ENCODE measurements around the gene FAM229B.
A peak's percentile ranks its signal among the peaks of the same experiment; 100 is the strongest.
"Not testable (repeated sequence)": the region's sequence is repeated elsewhere in the genome, so short reads cannot be mapped to it uniquely, and the experiment has no call there.

The FAM229B gene, protein sequence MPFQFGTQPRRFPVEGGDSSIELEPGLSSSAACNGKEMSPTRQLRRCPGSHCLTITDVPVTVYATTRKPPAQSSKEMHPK

DNA sequence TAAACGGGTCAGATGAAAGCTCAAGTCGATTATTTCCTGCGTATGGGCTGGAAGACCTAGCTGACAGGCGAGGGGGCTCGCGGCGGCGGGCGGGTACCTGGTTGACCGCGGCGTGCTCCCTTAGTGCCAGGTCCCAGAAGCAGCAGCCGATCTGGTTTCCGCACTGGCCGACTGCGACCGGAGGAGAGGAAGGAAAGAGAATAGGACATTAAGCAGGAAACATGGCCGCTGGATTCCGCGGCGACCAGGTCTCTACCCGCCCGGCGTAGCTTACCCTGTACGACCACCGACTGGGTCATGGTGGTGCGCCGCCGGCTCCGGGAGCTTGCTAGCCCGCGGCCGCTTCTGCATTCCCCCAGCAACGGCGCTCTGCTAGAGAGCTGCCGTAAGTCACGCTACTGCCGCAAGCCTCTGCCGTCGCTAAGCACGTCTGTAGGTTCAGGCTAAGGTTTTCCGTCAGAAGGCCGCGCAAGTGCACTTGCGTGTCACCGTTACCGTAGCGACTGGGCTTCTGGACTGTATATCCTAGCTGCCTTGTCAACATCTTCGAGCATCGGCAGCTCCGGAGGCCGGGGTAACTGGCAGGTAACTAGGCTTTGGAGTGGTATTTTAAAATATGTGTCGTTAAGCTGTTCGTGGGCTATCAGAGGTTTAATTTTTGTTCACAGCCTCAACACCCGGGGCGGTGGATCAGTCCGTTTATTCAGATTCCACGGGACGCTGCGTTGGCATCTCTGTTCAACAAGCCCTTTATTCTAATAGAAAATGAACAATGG, at the start of gene FAM229B, which contains the start of gene TUBE1:
Gene FAM229B (plus strand): TSS at position 456 of the 776 bp plus-strand sequence. CDS start 11,693 bp downstream, outside the sequence.
Gene TUBE1 (minus strand): TSS at position 347 of the 776 bp plus-strand sequence. CDS start 48 bp downstream, at position 299.
- DNase-seq: peak; percentile 95

DNA sequence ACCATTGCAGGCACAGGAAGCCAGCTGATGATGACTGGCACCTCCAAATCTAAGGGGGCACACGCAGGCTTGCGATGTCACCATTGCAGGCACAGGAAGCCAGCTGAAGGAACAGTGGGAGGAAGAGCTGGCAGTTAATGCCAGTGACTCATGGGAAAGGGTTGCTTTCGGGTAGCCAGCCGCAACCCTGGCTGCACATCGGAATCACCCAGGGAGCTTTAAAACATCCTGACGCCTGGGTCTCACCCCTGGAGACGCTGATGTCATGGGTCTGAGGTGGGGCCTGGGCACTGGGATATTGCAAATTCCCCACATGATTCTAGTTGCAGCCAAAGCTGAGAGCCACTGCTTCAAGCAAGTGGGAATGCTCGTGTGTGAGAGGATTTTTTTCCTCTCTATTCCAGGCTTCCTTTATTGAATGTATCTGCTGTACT, 49.6 kb upstream of the FAM229B start:
- no peak for DNase-seq

DNA sequence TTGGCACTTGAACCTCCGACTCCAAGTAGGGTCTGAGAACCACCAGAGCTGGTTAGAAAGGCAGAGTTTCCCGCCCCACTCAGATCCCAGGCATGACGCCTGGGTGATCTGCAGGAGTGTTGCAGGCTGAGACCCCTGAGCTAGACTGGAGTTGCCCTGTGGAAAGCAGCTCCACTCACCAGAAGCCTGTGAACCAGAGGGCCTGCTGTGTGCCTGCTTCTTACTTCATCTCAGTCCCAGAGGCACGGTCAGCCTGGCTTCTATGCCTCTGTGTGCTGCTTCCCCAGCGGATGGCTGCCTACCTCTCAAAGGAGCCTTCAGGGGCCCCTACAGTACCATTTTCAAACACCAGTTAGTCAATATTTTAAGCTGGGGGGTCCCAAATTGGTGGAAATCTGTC, 49.1 kb upstream of the FAM229B start:
- DNase-seq: no peak

DNA sequence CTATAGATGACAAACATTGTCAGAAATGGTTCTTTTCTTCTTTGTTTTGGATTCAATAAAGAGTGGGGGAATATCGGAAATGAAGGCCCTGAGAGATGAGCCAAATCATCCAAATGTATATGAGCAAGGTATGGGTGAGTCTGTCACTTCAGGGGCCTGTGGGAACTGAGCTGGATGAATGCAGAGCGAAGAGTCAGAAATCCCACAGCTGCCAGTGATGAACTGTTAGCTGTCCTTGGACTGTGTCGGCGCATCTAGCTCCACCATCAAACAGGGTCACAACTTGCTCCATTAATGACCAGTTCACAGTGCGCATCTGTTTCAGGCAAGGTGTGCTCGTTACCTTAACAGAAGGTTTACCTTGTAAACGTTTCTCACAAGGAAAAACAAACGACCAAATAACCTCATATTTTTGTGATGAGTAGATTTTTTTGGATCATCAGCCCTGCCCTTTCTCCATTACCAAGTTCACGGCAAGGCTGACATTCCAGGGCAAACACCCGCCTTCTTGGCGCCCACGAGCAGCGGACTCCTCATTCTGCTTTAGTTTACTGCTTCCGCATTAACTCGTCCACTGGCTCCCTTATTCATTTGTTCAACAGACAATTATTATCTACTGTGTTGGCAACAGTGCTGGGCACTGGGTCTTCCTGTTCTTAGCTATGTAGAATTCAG, 48.5 kb upstream of the FAM229B start:
- DNase-seq: no peak

DNA sequence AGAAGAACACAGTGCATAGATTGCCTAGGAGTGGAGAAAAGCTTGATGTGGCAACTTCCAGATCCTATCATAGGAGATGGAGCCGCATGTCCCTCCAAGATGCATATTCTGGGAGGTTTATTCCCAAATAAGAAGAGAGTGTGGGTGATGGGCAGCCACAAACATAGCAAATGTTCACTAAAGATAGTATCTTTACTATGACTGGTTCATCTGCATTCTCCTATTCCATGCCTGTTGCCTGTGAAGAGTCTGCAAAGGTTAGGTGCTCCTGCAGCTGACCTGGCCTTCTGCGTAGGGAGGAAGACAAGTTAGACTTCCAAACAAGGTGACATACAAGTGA, 48.0 kb upstream of the FAM229B start:
- DNase-seq: no peak

DNA sequence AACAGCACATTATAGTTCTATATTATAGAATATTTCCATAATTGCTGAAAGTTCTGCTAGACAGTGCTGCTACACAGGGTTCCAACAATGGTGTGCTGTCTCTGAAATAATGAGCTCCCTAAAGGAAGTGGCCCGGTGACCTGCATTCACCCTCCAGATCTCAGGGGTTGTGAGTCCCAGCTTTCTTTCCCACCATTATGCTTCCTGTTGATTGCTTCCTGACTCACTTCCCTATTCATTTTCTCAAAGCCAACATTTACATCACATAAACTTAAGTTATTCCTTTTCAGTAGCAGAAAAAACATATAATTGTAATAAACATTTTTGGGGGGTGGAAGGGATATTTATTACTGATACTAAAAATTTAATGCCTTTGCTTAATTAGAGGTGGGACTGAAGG, 46.4 kb upstream of the FAM229B start:
- DNase-seq: no peak

DNA sequence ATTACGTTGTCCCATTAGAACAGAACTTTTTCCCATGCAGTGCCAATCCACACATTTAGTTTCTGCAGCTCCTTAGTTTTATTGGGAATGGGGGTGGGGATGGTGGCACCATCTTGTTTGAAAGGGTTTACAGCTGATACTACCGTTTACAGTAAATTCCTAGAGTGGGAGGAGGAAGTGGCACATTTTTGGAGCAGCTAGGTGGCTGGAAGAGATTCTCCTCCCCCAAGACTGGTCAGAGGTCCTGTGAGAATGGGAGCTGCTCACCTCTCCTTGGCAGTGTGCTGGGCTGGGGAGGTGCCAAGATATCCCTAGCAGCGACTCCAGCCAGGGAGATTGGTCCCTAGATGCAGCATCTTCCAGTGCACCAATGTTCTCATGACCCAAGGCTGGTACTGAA, 45.9 kb upstream of the FAM229B start:
- DNase-seq: no peak

DNA sequence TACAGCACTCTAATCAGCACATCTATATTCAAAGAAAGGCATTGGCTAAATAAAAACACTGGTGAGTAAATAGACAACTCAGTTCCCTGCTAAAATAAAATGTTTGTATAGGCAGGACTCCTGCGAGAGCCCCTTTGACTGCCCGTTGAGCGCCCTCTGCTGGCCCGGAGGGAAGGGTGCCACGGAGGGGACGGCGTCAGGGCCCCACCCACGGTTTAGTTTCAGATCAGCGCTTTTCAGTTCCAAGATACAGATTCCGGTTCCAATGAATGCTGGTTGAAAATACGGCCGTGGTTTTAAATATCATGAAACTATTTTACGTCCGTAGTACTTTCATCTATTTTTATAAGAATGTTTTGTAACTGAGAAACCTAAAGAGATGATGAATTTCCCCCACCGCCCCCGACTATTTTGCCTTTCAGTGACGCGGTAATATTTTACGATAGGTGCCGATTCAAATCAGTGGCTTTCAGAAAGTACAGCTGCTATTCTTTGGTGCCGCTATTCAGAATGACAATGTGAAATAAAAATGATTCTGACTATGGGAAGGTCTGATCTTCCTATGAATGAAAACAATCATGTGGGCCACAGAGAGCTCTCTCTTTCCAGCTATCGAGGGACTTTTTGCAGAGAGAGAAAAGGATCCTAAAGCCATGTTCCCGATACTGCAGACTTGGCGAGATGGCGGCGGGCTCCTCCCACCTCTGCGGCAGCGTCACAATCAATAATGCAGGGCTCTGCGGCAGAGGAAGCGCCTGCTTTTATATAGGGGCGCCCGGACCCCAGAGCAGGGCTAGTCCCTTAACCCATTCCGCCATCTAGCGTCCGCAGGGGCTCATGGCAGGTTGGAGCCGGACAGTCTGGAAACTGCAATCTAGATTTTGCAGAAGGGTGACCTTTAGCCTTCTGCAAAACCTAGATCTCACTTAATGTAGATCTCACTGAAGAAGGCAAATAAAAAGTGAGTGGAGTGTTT, 44.1 kb upstream of the FAM229B start:
- peak; percentile 97 for DNase-seq

DNA sequence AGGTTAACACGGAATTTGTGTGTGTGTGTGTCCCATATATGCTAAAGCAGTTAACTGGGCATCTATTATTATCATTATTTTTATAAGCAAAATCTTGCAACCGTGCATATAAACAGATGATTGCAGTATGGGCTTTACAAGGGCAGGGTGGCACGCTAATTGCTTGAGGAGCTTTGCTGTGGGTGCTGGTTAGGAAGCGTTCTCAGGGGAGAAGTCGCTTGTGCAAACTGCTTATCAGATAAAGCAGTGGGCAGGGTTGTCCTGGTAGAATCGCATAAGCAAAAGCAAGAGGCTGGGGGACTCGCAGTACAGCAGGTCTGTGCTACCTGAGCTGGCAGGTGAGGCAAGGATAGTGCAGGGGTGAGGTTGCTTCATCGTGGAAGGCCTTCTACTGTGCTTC, 43.2 kb upstream of the FAM229B start:
- DNase-seq: no peak

DNA sequence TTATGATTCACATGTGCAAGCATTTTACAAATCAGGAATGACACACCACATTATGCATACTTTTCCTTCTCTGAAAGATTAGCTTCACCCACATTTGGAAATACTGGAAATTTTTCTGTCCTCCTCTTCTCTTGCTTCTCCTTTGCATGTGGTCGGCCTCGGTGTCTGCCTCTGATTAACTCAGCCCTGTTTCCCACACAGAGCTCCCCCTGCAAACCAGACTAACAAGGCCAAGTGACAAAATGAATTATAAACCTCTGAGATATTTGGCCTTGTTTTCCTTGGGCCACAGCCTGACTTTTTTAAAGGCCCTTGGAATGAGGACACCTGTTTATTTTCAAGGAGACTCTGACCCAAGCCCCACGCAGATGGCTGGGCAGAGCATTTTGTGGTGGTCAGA, 42.5 kb upstream of the FAM229B start:
- DNase-seq: no peak

DNA sequence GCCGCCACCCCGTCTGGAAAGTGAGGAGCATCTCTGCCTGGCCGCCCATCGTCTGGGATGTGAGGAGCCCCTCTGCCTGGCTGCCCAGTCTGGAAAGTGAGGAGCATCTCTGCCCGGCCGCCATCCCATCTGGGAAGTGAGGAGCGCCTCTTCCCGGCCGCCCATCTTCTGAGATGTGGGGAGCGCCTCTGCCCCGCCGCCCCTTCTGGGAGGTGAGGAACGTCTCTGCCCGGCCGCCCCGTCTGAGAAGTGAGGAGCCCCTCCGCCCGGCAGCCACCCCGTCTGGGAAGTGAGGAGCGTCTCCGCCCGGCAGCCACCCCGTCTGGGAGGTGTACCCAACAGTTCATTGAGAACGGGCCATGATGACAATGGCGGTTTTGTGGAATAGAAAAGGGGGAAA, 39.9 kb upstream of the FAM229B start:
- not testable (repeated sequence) for DNase-seq

DNA sequence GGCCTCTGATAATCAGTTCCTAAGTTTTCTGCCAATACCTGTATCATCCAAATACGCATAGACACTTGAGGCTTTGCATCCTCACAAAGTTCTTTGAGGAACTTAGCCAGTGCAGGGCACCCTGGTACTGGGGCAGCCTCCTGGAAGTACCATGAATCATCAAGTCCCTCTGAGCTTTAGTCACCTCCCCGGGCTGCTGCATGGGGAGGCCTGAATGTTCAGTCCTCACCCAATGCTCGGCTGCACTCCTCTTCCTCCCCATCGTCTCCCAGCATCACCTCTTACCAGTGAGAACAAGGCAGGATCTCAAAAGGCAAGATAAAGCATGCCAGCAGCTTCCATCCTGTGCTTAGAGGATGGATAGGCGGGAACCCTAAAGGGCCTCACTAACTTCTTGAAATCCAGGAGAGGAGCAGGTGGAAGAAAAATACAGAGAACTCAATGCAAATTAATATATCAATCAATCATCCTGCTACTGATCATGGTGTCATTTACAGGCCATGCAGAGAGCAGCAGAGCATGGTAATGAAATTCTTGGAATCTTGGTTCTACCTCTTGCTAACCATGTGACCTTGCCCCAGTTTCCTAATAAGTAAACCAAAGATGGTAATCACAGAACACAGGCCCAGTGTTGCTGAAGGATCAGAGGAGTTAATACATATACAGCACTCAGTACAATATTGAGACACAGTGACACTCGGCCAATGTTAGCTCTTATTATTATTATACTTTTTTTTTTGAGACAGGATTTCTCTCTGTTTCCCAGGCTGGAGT, 38.2 kb upstream of the FAM229B start:
- no peak for DNase-seq

DNA sequence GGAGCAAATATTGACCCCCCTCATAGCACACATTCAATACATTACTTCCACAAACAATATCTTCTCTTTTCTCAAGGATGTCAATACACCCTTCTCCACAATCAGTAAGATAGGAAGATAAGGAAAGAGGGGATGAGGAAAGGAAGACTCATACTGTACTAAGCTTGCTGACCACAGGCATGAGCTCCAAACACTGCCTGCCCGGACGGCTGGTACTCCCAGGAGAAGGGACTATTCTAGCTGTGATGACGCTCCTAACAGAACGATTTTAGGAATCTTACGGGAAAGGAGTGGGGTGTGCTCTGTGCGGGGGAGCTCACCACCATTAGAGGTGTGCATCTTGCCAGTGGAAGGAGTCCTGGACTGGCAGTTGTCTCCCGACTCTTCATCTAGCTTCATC, 37.4 kb upstream of the FAM229B start:
- DNase-seq: no peak

DNA sequence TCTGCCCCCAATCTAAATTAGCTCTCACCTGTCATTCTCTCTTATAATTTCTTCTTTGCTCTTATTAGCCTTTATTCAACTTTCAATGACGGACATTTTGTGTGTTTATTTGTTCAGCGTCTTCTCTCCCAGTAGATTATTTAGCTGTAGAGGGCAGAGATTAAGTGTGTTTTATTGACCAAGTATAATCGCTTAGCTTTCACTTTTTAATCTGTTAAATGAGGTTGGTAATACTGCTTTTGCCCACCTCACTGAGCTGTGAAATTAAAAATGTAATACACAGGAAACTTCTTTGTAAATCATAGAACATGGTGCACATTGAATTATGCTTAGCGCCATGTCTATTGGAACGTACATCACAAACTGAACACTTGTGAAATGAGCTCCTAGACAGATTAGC, 37.0 kb upstream of the FAM229B start:
- DNase-seq: no peak

DNA sequence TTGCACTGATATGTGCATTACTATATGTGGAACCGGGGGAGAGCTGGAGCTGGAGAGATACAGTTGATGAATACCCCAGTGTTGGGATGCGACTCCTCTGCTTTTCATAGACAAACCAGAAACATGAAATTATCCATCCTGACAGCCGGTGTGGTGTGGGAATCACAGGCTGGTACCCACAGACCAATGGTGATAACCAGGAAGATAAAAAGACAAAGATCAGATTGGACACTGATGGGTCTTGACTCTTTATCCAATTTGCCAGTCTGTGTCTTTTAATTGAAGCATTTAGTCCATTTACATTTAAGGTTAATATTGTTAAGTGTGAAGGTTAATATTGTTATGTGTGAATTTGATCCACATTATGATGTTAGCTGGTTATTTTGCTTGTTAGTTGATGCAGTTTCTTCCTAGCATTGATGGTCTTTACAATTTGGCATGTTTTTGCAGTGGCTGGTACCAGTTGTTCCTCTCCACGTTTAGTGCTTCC, 36.1 kb upstream of the FAM229B start:
- not testable (repeated sequence) for DNase-seq

DNA sequence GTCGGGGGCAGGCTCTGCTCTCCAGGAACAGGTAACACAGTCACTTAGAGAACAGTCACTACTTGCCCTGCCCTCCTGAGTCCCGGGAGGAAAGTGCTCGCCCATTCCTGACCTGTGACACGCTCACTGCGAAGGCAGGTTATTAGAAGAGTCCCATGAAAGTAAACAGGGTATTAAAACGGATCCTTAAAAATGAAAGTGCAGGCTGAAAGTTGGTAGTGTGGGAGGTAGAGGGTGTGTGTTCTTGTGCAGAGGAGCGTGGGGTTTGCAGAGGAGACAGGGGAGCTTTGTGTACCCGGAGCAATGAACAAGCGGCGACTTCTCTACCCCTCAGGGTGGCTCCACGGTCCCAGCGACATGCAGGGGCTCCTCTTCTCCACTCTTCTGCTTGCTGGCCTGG, 33.4 kb upstream of the FAM229B start, which contains the start of gene CCN6:
Gene CCN6 (plus strand): TSS at position 104 of the 400 bp plus-strand sequence. CDS start 254 bp downstream, at position 358.
- DNase-seq: no peak

DNA sequence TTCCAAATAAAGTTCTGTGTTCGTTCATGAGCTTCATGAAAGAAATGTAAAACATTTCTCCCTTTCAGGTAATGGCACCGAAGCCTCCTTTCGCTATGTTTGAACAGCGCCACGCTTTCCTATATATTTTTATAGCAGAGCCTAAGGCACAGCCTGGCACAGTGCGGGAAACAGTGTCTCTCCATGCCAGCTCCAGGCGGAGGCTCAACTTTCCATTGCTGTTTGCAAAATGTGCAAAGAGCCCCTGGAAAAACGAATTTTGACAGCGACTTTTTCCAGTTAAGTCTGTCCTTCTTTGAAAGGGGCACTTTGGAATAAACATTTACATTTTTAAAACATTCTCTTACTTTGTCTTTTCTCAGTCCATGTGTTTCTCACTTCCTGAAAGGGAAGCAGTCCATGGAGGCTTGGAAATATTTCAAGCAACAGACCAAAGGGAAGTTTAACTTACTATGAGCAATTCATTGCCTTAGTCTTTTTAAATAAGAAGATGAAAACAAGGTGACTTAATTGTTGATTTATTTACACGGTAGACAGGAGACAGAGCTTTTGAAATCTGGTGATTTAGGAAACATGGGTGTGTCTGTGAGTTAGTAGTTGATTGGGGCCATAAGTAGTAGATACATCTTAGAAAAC, 32.7 kb upstream of the FAM229B start:
- no peak for DNase-seq

DNA sequence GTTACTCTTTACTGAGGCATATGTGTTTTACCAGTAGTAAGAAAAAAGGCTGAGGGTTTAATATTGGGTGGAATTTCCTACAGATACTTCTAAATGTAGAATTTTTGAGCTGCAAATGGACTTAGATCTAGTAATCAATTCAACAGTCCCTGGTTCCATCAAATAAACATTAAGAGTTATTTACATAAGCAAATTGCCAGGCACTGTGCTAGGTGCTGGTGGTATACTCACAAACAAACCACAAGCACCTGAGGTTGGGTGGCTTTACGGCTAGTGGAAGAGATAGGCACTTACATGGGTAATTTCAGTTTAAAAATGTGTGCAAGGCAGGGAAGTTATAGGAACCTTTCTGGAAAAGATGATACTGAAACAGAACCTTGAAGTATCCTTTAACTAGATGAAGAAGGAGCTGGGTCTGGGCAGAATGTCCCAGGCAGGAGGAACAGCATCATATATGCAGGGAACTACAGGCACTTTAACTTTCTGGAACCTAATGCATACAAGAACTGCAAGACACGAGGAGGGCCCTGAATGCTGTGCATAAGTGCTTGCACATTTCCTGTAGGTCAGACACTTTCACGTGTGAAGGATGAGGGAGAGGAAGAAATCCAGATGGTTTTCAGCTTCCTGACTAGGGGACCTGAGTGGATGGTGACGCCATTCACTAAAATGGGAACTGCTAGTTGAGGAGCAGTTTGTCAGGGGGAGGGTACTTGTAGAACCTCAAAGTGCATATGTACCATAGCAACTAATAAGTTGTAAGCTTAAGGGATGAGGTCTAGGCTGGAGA, 29.0 kb upstream of the FAM229B start:
- DNase-seq: no peak

DNA sequence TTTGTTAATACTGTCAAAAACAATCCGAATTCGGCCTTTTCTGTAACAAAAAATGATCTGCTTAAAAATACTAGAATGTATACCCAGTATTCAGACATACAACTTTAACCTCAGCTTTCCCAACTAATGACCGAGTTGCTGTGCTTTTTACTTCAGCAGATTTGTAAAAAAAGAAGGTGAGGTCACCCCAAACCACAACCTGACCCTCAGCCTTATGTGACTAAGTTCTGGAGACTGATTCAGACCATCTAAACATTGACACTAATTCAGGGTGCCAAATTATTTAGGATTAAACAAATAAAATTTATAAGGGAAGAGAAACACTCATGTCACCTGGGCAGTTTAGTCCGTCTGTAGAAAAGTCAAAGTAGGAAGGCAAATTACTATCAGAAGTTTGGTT, 25.8 kb upstream of the FAM229B start:
- no peak for DNase-seq

DNA sequence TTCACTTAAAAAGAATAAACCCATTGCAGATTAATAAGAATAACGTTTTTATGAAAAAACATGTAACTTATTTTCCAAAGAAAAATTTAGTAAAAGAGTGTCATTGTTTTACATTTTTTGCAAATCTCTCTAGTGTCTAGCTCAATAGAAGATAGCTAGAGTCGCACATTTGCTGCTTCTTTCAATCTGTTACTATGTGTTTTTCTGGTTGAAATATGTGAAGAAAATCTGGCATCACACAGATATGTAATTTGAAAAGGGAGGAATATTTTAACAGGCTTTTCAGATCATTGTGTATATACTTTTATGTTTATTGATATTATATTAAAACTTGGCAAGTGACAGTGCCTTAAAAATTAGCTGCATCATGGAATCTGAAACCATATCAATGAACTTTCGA, 24.4 kb upstream of the FAM229B start:
- no peak for DNase-seq
